Measurements from ENCODE around the gene CAMK2G. TPM values are rescaled to one million over a fixed set of nuclear protein-coding genes. Genes with fewer than 3 reads are reported as not detected.

Gene CAMK2G
- total RNA-seq, 1 experiment from 2014 or later, result 147 TPM

DNA sequence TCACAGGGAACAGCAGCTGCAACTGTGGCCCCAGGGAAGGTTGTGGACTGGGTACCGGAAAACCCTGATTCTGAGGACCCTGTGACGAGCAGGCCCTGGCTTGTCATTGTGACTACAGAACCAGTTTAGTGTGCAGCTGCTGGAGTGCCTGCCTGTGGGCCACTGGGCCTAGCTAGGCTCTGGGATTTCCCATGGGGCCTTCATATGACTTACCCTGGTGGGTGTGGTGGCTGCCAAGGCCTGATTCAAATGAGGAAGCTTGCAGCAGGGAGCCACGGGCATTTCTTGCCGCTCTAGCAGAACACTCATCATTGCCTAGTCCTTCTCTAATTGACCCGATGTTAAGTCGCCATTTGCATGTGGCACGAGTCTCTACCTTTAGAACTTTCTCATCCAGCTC lies 14.7 kb upstream of the CAMK2G start:
- Histone ChIP-seq H3K36me3 (ENCODE audit: low read depth) (no peaks in the 10 kb centered on the region), H3K9me2 (ENCODE audit: insufficient read depth) (no peaks in the 10 kb centered on the region), H3F3A (ENCODE audit: insufficient read depth, low read depth) (peaks cover 64% of the 10 kb centered on the region), H3K9me3 (ENCODE audit: insufficient read depth, low read depth) (no peaks in the 10 kb centered on the region), H3K79me2 (ENCODE audit: low read depth) (no peaks in the 10 kb centered on the region), H3K4me1 (replicated peaks; ENCODE audit: insufficient read depth) (peaks cover 82% of the 10 kb centered on the region), H3K27ac (peak overlapping the region; percentile 97), H4K20me1 (ENCODE audit: insufficient read depth) (no peaks in the 10 kb centered on the region), H3K4me2 (peak overlapping the region; percentile 90), H3K4me3 (peak overlapping the region; percentile 43; the same call in 1 of the 2 replicates), H3K27me3 (ENCODE audit: insufficient read depth, low read depth) (no peaks in the 10 kb centered on the region), H2AFZ (no peak overlapping the region)
- no TSS peak for BruUV-seq (replicated peaks)
- TF ChIP-seq, protein P1, sequence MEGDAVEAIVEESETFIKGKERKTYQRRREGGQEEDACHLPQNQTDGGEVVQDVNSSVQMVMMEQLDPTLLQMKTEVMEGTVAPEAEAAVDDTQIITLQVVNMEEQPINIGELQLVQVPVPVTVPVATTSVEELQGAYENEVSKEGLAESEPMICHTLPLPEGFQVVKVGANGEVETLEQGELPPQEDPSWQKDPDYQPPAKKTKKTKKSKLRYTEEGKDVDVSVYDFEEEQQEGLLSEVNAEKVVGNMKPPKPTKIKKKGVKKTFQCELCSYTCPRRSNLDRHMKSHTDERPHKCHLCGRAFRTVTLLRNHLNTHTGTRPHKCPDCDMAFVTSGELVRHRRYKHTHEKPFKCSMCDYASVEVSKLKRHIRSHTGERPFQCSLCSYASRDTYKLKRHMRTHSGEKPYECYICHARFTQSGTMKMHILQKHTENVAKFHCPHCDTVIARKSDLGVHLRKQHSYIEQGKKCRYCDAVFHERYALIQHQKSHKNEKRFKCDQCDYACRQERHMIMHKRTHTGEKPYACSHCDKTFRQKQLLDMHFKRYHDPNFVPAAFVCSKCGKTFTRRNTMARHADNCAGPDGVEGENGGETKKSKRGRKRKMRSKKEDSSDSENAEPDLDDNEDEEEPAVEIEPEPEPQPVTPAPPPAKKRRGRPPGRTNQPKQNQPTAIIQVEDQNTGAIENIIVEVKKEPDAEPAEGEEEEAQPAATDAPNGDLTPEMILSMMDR (conservative IDR thresholded peaks at IDR 0.05), result no peak
- TF ChIP-seq EZH2 (IDR thresholded peaks at IDR 0.05; ENCODE audit: low read depth), result no peak
- ChIA-PET CTCF (interaction anchor here (0.7 to 4.4 kb wide), 3 partner anchors 17 to 171 kb away, joined by 9 to 58 read pairs (median 16); no protein-coding TSS in a partner anchor), POLR2A (ENCODE audit: unreplicated experiment) (interaction anchor here (0.5 to 4.0 kb wide), 12 partner anchors 9 to 167 kb away, joined by 3 to 87 read pairs (median 10); partner anchors contain the start of gene VCL)
- peak; percentile 88 to 97 for DNase-seq
- intact Hi-C loops (cut with micrococcal nuclease; ENCODE audit: unreplicated experiment), result loop anchor here (1.0 to 10.0 kb wide), 5 partner anchors 10 to 1346 kb away; partner anchors contain the start of gene COMTD1

DNA sequence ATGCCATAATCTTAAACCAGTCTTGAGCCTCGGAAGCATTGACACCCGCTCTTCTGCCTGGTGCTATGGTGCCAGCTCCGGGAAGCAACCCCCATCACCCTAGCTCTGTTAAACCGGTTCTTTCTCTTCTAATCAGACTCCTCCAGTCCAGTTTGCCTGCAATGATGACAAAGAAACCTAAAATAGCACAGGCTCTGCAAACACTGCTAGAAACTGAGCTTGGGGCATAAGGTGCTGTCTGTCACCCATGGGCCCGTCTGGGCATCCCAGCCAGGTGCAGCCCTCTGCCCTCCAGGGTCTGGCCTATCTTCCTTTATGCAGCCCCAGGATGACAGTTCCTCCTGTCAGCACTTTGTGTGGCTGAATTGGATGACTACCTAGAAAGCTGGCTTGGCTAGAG lies 14.2 kb upstream of the CAMK2G start:
- H3K27ac ChIP-seq, result peak overlapping the region; percentile 97
- peak overlapping the region; percentile 43; the same call in 1 of the 2 replicates for H3K4me3 ChIP-seq
- peak; percentile 81 to 97 for DNase-seq
- H3K79me2 ChIP-seq (ENCODE audit: low read depth), result no peaks in the 10 kb centered on the region
- H3K4me1 ChIP-seq (replicated peaks; ENCODE audit: insufficient read depth), result peaks cover 80% of the 10 kb centered on the region
- intact Hi-C loops (cut with micrococcal nuclease; ENCODE audit: unreplicated experiment), result loop anchor here (1.0 to 10.0 kb wide), 7 partner anchors 16 to 1346 kb away; partner anchors contain the start of gene COMTD1
- H3K36me3 ChIP-seq (ENCODE audit: low read depth), result no peaks in the 10 kb centered on the region
- no peak overlapping the region for H2AFZ ChIP-seq
- peaks cover 59% of the 10 kb centered on the region for H3F3A ChIP-seq (ENCODE audit: insufficient read depth, low read depth)
- no peaks in the 10 kb centered on the region for H3K27me3 ChIP-seq (ENCODE audit: insufficient read depth, low read depth)
- no peaks in the 10 kb centered on the region for H3K9me3 ChIP-seq (ENCODE audit: insufficient read depth, low read depth)
- no peaks in the 10 kb centered on the region for H4K20me1 ChIP-seq (ENCODE audit: insufficient read depth)
- ChIA-PET POLR2A (ENCODE audit: unreplicated experiment) (interaction anchor here (0.5 to 4.0 kb wide), 19 partner anchors 9 to 1344 kb away, joined by 3 to 87 read pairs (median 6); partner anchors contain the start of gene VCL), CTCF (interaction anchor here (0.6 to 4.4 kb wide), 4 partner anchors 11 to 55 kb away, joined by 3 to 58 read pairs (median 12); no protein-coding TSS in a partner anchor)
- H3K9me2 ChIP-seq (ENCODE audit: insufficient read depth), result no peaks in the 10 kb centered on the region
- TF ChIP-seq, protein P1 (conservative IDR thresholded peaks at IDR 0.05), result no peak
- TF ChIP-seq EZH2 (IDR thresholded peaks at IDR 0.05; ENCODE audit: low read depth), result no peak
- H3K4me2 ChIP-seq, result peak overlapping the region; percentile 90
- BruUV-seq (replicated peaks), result no TSS peak

DNA sequence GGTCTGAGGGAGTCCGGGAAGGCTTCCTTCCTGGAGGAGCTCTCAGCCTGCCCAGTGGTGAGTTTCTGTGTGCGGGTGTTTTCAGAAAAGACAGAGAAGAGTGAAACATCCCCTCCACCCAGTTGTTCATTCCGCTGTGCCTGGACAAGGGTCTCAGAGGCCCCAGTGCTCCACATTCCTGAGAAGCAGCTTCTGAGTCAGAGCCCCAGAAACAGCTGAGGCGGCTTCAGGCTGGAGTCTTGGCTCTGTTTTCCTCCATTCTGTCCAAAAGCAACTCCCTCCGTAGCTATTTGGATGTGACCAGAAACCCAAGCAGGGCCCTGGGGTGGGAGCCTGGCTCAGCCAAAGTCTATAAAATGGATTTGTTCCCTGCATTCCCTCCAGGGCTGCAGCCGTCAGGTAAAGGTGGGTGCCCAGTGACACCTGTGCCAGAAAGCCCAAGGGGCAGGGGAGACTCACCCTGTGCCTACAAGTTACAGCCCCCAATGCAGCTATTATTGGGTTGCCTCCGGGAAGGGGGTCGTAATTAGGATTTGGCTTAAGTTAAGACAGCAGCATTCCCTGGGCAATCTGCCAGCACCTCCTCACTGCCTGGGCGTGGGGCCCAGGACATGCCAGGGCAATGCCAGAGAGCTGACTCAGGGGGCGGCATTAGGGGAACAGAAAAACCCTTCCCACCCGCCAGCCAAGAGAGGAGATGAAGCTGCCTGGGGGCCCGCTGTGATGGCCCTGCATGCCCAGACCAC lies 13.1 kb upstream of the CAMK2G start:
- Histone ChIP-seq H3K4me1 (replicated peaks; ENCODE audit: insufficient read depth) (peaks cover 72% of the 10 kb centered on the region), H3K79me2 (ENCODE audit: low read depth) (no peaks in the 10 kb centered on the region), H3K27ac (peak overlapping the region; percentile 97), H3K9me3 (ENCODE audit: insufficient read depth, low read depth) (no peaks in the 10 kb centered on the region), H3K36me3 (ENCODE audit: low read depth) (no peaks in the 10 kb centered on the region), H4K20me1 (ENCODE audit: insufficient read depth) (no peaks in the 10 kb centered on the region), H3F3A (ENCODE audit: insufficient read depth, low read depth) (peaks cover 52% of the 10 kb centered on the region), H3K27me3 (ENCODE audit: insufficient read depth, low read depth) (no peaks in the 10 kb centered on the region), H2AFZ (0 out of 2 replicates have a peak overlapping the region, but pooled peaks have one; percentile 4), H3K9me2 (ENCODE audit: insufficient read depth) (no peaks in the 10 kb centered on the region), H3K4me2 (peak overlapping the region; percentile 90), H3K4me3 (peak overlapping the region; percentile 43; the same call in 1 of the 2 replicates)
- ChIA-PET POLR2A (ENCODE audit: unreplicated experiment) (interaction anchor here (0.5 to 4.0 kb wide), 17 partner anchors 10 to 285 kb away, joined by 3 to 87 read pairs (median 5); no protein-coding TSS in a partner anchor), CTCF (interaction anchor here (0.5 to 4.4 kb wide), 12 partner anchors 8 to 259 kb away, joined by 3 to 58 read pairs (median 4); no protein-coding TSS in a partner anchor)
- intact Hi-C loops (cut with micrococcal nuclease; ENCODE audit: unreplicated experiment), result loop anchor here (1.0 to 10.0 kb wide), 9 partner anchors 15 to 1347 kb away; partner anchors contain the start of gene COMTD1
- peak; percentile 93 to 97 for DNase-seq
- TF ChIP-seq, protein P1 (conservative IDR thresholded peaks at IDR 0.05), result peak; percentile 26; the same call in 1 of the 2 replicates
- TF ChIP-seq EZH2 (IDR thresholded peaks at IDR 0.05; ENCODE audit: low read depth), result no peak
- BruUV-seq (replicated peaks), result TSS peak; percentile 45
